WERI-Rb-1 (cell line): ENCODE results near the gene PSTPIP1.

Source experiments
- DNase-seq: peaks from one replicate; pipeline ENCODE4 v3.0.0-alpha.2; 2020
- H3K27ac ChIP-seq: fragments of 250-450 bp; sonication (Bioruptor Pico); 2 replicates; pipeline ENCODE4 v1.5.1; 2020; ENCODE audit warnings: mild to moderate bottlenecking, moderate library complexity
- H3K27me3 ChIP-seq: fragments of 250-450 bp; sonication (Bioruptor Pico); 2 replicates; pipeline ENCODE4 v1.5.1; 2021; ENCODE audit warnings: mild to moderate bottlenecking, low read depth, moderate library complexity; ENCODE audit not compliant: insufficient read depth, severe bottlenecking
- H3K36me3 ChIP-seq: fragments of 250-450 bp; sonication (Bioruptor Pico); 2 replicates; pipeline ENCODE4 v1.5.1; 2020; ENCODE audit warnings: mild to moderate bottlenecking, moderate library complexity
- H3K4me3 ChIP-seq: 2 replicates; pipeline ENCODE4 v1.5.1; 2011; ENCODE audit warnings: low read depth, mild to moderate bottlenecking, control low read depth, low read length
- H3K9me3 ChIP-seq: fragments of 250-450 bp; sonication (Bioruptor Pico); 2 replicates; pipeline ENCODE4 v1.5.1; 2021; ENCODE audit warnings: mild to moderate bottlenecking, moderate library complexity; ENCODE audit not compliant: severe bottlenecking
- TF ChIP-seq, protein P1 (sequence below): IDR thresholded peaks from 2 replicates; pipeline ENCODE4 v1.5.1; 2011; ENCODE audit warnings: low read depth, mild to moderate bottlenecking, control low read depth, inconsistent platforms, low read length

Gene PSTPIP1

DNA sequence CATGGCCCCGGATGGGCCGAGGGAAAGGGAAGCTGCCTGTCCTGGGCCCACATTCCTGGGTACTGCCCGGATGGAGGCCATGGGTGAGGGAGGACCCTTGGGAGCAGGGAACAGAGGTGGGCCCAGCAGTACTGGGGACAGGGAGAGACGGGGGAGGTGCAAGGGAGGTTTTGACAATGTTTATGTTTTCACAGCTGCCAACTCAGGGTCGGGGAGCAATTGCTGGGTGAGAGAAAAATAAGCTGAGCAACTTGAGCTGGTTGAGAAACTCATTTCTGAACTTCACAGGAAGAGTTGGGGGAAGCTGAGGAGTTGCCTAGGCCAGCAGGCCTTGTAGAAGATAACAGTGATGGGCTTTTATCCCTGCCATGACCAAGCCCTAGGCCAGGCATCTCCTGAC, 87.0 kb downstream of the PSTPIP1 start:
- DNase-seq, result no peak
- no peaks in the 10 kb centered on the region for H3K9me3 ChIP-seq
- TF ChIP-seq, protein P1, sequence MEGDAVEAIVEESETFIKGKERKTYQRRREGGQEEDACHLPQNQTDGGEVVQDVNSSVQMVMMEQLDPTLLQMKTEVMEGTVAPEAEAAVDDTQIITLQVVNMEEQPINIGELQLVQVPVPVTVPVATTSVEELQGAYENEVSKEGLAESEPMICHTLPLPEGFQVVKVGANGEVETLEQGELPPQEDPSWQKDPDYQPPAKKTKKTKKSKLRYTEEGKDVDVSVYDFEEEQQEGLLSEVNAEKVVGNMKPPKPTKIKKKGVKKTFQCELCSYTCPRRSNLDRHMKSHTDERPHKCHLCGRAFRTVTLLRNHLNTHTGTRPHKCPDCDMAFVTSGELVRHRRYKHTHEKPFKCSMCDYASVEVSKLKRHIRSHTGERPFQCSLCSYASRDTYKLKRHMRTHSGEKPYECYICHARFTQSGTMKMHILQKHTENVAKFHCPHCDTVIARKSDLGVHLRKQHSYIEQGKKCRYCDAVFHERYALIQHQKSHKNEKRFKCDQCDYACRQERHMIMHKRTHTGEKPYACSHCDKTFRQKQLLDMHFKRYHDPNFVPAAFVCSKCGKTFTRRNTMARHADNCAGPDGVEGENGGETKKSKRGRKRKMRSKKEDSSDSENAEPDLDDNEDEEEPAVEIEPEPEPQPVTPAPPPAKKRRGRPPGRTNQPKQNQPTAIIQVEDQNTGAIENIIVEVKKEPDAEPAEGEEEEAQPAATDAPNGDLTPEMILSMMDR, result no peak
- H3K27me3 ChIP-seq, result no peaks in the 10 kb centered on the region
- H3K4me3 ChIP-seq, result no peak overlapping the region
- no peak overlapping the region for H3K27ac ChIP-seq
- no peaks in the 10 kb centered on the region for H3K36me3 ChIP-seq

DNA sequence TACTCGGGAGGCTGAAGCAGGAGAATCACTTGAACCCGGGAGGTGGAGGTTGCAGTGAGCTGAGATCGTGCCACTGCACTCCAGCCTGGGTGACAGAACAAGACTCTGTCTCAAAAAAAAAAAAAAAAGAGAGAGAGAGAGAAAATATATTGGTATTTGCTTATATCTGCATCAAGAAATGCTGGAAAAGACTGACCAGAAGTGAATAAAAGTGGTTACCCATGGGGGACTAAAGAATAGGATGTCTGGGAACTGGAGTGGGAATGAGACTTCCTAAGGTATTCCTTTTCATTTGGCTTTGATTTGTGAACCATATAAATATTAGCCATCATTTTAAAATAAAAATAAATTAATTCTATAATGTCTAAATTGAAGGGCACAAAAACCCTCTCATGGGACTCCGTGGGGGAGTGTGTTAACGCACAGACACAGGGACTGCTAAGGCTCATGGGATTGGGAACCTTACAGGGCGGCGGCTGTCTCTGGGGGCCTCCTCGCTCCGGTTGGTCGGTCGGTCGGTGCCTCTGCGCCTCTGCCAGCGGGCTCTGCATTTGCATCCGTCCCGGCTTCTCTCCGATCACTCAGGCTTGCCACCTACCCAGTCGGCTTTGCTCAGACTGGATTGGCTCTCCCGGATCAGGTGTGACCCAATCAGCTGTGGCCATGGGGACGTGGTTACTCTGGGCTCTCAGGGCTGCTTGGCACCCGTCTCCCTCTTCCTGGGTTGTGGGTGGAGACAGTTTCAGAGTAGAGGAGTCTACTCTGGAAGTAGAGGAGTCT, 88.6 kb downstream of the PSTPIP1 start:
- H3K27me3 ChIP-seq, result no peaks in the 10 kb centered on the region
- DNase-seq, result no peak
- TF ChIP-seq, protein P1, result no peak
- no peaks in the 10 kb centered on the region for H3K36me3 ChIP-seq
- no peaks in the 10 kb centered on the region for H3K9me3 ChIP-seq
- H3K4me3 ChIP-seq, result no peak overlapping the region
- no peak overlapping the region for H3K27ac ChIP-seq

DNA sequence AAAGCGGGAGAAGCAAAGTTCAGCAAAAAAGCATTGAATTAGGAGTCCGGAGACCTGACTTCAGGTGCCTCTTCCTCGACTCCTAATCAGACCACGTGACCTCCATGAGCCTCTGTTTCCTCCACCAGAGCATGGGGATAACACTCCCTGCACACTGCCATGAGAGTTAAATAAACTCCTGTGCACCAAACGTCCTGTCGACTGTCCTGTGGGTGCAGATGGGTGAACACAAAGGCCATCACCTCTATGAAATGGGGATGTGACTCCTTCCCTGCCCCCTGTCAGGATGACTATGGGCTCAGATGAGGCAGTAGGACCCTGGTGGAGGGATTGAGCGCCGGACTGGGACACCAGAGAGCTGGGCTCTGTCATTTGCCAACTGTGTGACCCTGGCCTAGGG, 89.5 kb downstream of the PSTPIP1 start:
- no peak overlapping the region for H3K4me3 ChIP-seq
- H3K36me3 ChIP-seq, result no peaks in the 10 kb centered on the region
- no peaks in the 10 kb centered on the region for H3K9me3 ChIP-seq
- DNase-seq, result no peak
- no peaks in the 10 kb centered on the region for H3K27me3 ChIP-seq
- H3K27ac ChIP-seq, result no peak overlapping the region
- TF ChIP-seq, protein P1, result no peak

DNA sequence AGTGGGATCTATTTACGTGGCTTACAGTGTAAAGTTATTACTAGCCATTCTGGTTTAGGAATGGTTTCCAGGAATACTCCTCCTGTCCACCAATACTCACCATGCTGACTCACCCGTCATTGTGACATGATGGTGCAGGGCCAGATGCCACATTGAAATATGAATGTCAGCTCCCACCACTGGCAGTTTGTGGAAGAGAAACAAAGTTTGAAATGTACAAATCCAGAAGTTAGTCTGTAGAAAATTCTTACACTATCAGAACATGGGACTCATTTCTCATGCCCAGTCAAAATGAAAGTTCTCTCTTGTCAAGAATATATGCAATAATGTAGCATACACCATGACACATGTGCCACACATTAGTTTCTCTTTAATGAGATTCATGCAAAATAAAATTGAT, 90.4 kb downstream of the PSTPIP1 start:
- Histone ChIP-seq H3K9me3 (no peaks in the 10 kb centered on the region), H3K4me3 (no peak overlapping the region), H3K36me3 (no peaks in the 10 kb centered on the region), H3K27me3 (no peaks in the 10 kb centered on the region), H3K27ac (no peak overlapping the region)
- TF ChIP-seq, protein P1, result no peak
- DNase-seq, result no peak
